Neuronal stem cell (in vitro differentiated cells): ENCODE data around the gene SPCS1.
"Not testable (repeated sequence)": the region's sequence is repeated elsewhere in the genome, so short reads cannot be mapped to it uniquely, and the experiment has no call there.

Experiments used
- DNase-seq: peaks from one replicate; pipeline ENCODE4 v3.0.0-alpha.2; 2013; ENCODE audit warnings: low spot score
- H2AFZ ChIP-seq: one replicate; pipeline ENCODE4 v1.6.1; 2013; ENCODE audit warnings: mild to moderate bottlenecking, low read length, inconsistent platforms
- H2AK5ac ChIP-seq: 2 replicates; pipeline ENCODE4 v1.6.1; 2013; ENCODE audit warnings: low read depth, mild to moderate bottlenecking, inconsistent platforms, low read length, moderate library complexity, mixed read lengths
- H2BK120ac ChIP-seq: 2 replicates; pipeline ENCODE4 v1.6.1; 2013; ENCODE audit warnings: low read depth, mild to moderate bottlenecking, inconsistent platforms, low read length, moderate library complexity, mixed read lengths
- H2BK12ac ChIP-seq: one replicate; pipeline ENCODE4 v1.6.1; 2013; ENCODE audit warnings: low read length, inconsistent platforms
- H2BK15ac ChIP-seq: 2 replicates; pipeline ENCODE4 v1.6.1; 2013; ENCODE audit warnings: mild to moderate bottlenecking, low read length, inconsistent platforms, mixed read lengths
- H2BK5ac ChIP-seq: one replicate; pipeline ENCODE4 v1.6.1; 2013; ENCODE audit warnings: inconsistent platforms, mild to moderate bottlenecking, low read length, moderate library complexity
- H3K14ac ChIP-seq: one replicate; pipeline ENCODE4 v1.6.1; 2013; ENCODE audit warnings: low read length, inconsistent platforms
- H3K18ac ChIP-seq: 2 replicates; pipeline ENCODE4 v1.6.1; 2013; ENCODE audit warnings: low read length, inconsistent platforms
- H3K23ac ChIP-seq: 2 replicates; pipeline ENCODE4 v1.6.1; 2013; ENCODE audit warnings: low read depth, mild to moderate bottlenecking, mixed read lengths, low read length, inconsistent platforms; ENCODE audit not compliant: poor library complexity
- H3K27ac ChIP-seq: replicated peaks from 3 replicates; pipeline ENCODE4 v1.5.1; 2013; ENCODE audit warnings: low read length, inconsistent platforms
- H3K27me3 ChIP-seq, 3 experiments: 2 replicates each; pipeline ENCODE4 v1.6.1; 2013; ENCODE audit warnings: low read length in 3 of 3, mild to moderate bottlenecking in 2 of 3, inconsistent platforms in 1 of 3, low read depth in 1 of 3, mixed read lengths in 1 of 3, moderate library complexity in 1 of 3; ENCODE audit not compliant: control insufficient read depth in 3 of 3, insufficient read depth in 3 of 3
- H3K36me3 ChIP-seq, 2 donors: replicated peaks in 1 of 2; 2 replicates each; pipeline ENCODE4 v1.6.1; 2013; ENCODE audit warnings: low read length in 2 of 2; ENCODE audit not compliant: control insufficient read depth in 2 of 2, insufficient read depth in 2 of 2
- H3K4ac ChIP-seq: 2 replicates; pipeline ENCODE4 v1.6.1; 2013; ENCODE audit warnings: inconsistent platforms, mild to moderate bottlenecking, low read length, moderate library complexity
- H3K4me1 ChIP-seq, 2 donors: 1 replicate in 1 of 2; 2 replicates in 1 of 2; pipeline ENCODE4 v1.6.1; 2013; ENCODE audit warnings: low read length in 2 of 2, low read depth in 1 of 2; ENCODE audit not compliant: control insufficient read depth in 2 of 2, insufficient read depth in 1 of 2
- H3K4me2 ChIP-seq: one replicate; pipeline ENCODE4 v1.6.1; 2013; ENCODE audit warnings: mild to moderate bottlenecking, low read length, inconsistent platforms; ENCODE audit not compliant: insufficient read depth, poor library complexity, severe bottlenecking
- H3K4me3 ChIP-seq, 2 donors: 2 replicates each; pipeline ENCODE4 v1.5.1; 2013; ENCODE audit warnings: low read length in 2 of 2, mild to moderate bottlenecking in 2 of 2, inconsistent platforms in 1 of 2, moderate library complexity in 1 of 2
- H3K79me1 ChIP-seq: one replicate; pipeline ENCODE4 v1.6.1; 2013; ENCODE audit warnings: low read depth, mild to moderate bottlenecking, inconsistent platforms, low read length, moderate library complexity
- H3K9ac ChIP-seq: one replicate; pipeline ENCODE4 v1.6.1; 2013; ENCODE audit warnings: mild to moderate bottlenecking, low read depth, low read length, inconsistent platforms; ENCODE audit not compliant: poor library complexity
- H3K9me3 ChIP-seq, 2 donors: replicated peaks in 1 of 2; 2 replicates each; pipeline versions ENCODE3 to v1.6.1; 2013; ENCODE audit warnings: low read length in 2 of 2, mild to moderate bottlenecking in 2 of 2, inconsistent platforms in 1 of 2, low read depth in 1 of 2, mixed read lengths in 1 of 2, moderate library complexity in 1 of 2; ENCODE audit not compliant: control insufficient read depth in 2 of 2, insufficient read depth in 1 of 2
- H4K8ac ChIP-seq: one replicate; pipeline ENCODE4 v1.6.1; 2013; ENCODE audit warnings: low read depth, mild to moderate bottlenecking, inconsistent platforms, low read length, moderate library complexity
- H4K91ac ChIP-seq: one replicate; pipeline ENCODE4 v1.6.1; 2013; ENCODE audit warnings: low read length, low read depth, mild to moderate bottlenecking, inconsistent platforms; ENCODE audit not compliant: poor library complexity
- WGBS, 2 donors: extraction: QIAGEN DNeasy Blood & Tissue Kit; methylation state at CpG; one replicate each; pipeline ENCODE4 v1.1.7; 2013; ENCODE audit warnings: missing lambda C conversion rate in 2 of 2, mixed read lengths in 1 of 2; ENCODE audit not compliant: insufficient read length in 2 of 2, insufficient replicate concordance in 1 of 2; ENCODE audit errors: extremely low coverage in 2 of 2; 5-methylcytosine and 5-hydroxymethylcytosine counted together

SPCS1 gene

DNA sequence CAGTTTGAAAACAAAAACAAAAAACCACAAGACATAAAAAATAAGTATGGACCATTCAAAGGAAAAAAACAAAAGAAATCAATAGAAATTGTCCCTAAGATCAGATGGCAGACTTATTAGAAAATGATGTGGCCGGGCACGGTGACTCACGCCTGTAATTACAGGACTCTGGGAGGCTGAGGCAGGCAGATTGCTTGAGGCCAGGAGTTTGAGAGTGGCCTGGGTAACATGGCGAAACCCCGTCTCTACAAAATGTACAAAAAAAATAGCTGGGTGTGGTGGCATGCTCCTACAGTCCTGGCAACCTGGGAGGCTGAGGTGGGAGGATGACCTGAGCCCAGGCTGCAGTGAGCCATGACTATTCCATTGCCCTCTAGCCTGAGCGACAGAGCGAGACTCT lies 16.6 kb downstream of the SPCS1 start:
- peaks cover 2 to 56% of the 10 kb centered on the region in 2 donors for H3K36me3 ChIP-seq
- no peak overlapping the region for H3K18ac ChIP-seq
- no peak overlapping the region for H4K91ac ChIP-seq
- no peak overlapping the region for H2BK12ac ChIP-seq
- H2BK5ac ChIP-seq = no peak overlapping the region
- H3K27ac ChIP-seq = no peak overlapping the region
- no peaks in the 10 kb centered on the region for H3K27me3 ChIP-seq
- H3K4me3 ChIP-seq = no peak overlapping the region
- no peak overlapping the region for H2AK5ac ChIP-seq
- no peak overlapping the region for H2BK15ac ChIP-seq
- DNase-seq = no peak
- no peak overlapping the region for H3K4me2 ChIP-seq
- H3K4me1 ChIP-seq = no peaks in the 10 kb centered on the region
- H3K79me1 ChIP-seq = no peaks in the 10 kb centered on the region
- H3K4ac ChIP-seq = no peak overlapping the region
- no peak overlapping the region for H2BK120ac ChIP-seq
- WGBS, 2 donors = no CpG with 5 or more reads among the region's 7 CpGs
- peaks cover 2 to 13% of the 10 kb centered on the region in 2 donors for H3K9me3 ChIP-seq
- no peak overlapping the region for H4K8ac ChIP-seq
- H2AFZ ChIP-seq = no peak overlapping the region
- H3K23ac ChIP-seq = no peak overlapping the region
- no peak overlapping the region for H3K14ac ChIP-seq
- no peak overlapping the region for H3K9ac ChIP-seq

- no peak overlapping the region for H3K18ac ChIP-seq
- H4K91ac ChIP-seq = no peak overlapping the region
- H3K14ac ChIP-seq = no peak overlapping the region
- H2BK120ac ChIP-seq = no peak overlapping the region
- no peak overlapping the region for H2BK5ac ChIP-seq
- H3K27ac ChIP-seq = no peak overlapping the region
- H4K8ac ChIP-seq = no peak overlapping the region
- H3K4me2 ChIP-seq = no peak overlapping the region
- no peak overlapping the region for H3K9ac ChIP-seq
- peaks cover 2 to 23% of the 10 kb centered on the region in 2 donors for H3K9me3 ChIP-seq
- no peak overlapping the region for H2AK5ac ChIP-seq
- no peak overlapping the region for H3K4me3 ChIP-seq
- no peak overlapping the region for H2AFZ ChIP-seq
- no peak overlapping the region for H2BK15ac ChIP-seq
- no peaks in the 10 kb centered on the region for H3K79me1 ChIP-seq
- DNase-seq = no peak
- H3K27me3 ChIP-seq = no peaks in the 10 kb centered on the region
- H3K4ac ChIP-seq = no peak overlapping the region
- no peaks in the 10 kb centered on the region for H3K4me1 ChIP-seq
- peaks cover 2 to 54% of the 10 kb centered on the region in 2 donors for H3K36me3 ChIP-seq
- no peak overlapping the region for H3K23ac ChIP-seq
- no CpG with 5 or more reads among the region's 5 CpGs for WGBS, 2 donors
- H2BK12ac ChIP-seq = no peak overlapping the region
These were observed 18.0 kb downstream of the SPCS1 start for GRCh38 chr3:52723935-52724334.

DNA sequence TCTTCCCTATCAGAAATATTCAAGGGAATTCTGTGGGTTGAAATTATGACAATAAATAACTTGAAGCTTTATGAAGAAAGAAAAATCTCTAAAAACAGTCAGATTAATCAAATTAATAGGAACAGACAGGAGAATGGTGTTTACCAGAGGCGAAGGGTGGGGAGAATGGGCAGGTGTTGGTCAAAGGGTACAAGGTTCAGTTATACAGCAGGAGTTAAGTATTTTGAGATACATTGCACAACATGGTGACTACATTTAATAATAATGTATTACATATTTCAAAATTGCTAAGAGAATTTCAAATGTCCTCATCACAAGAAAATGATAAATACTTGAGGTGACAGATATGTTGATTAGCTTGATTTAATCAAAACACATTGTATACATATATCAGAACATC lies 18.6 kb downstream of the SPCS1 start:
- no peak overlapping the region for H2BK12ac ChIP-seq
- no CpG with 5 or more reads among the region's 1 CpG for WGBS, 2 donors
- no peak overlapping the region for H3K4me2 ChIP-seq

GRCh38 chr3:52728753-52729152 lies 22.8 kb downstream of the SPCS1 start:
- not testable (repeated sequence) for H3K18ac ChIP-seq, H4K91ac ChIP-seq, H3K79me1 ChIP-seq, H3K23ac ChIP-seq, H3K4me2 ChIP-seq, H2AK5ac ChIP-seq, H2AFZ ChIP-seq, H2BK15ac ChIP-seq, DNase-seq, H3K27ac ChIP-seq, H3K14ac ChIP-seq, H3K4ac ChIP-seq, H3K27me3 ChIP-seq, H2BK12ac ChIP-seq, H3K4me1 ChIP-seq, H3K9ac ChIP-seq, H2BK5ac ChIP-seq, H3K4me3 ChIP-seq, H2BK120ac ChIP-seq, H4K8ac ChIP-seq
- Histone ChIP-seq H3K36me3 (peaks cover 14 to 61% of the 10 kb centered on the region in 2 donors), H3K9me3 (peaks cover 4 to 44% of the 10 kb centered on the region in 2 donors)
- no CpG with 5 or more reads among the region's 3 CpGs for WGBS, 2 donors

More for the DNA sequence above, 18.6 kb downstream of the SPCS1 start:
- H3K14ac ChIP-seq = no peak overlapping the region
- no peak overlapping the region for H3K18ac ChIP-seq
- H3K79me1 ChIP-seq = no peaks in the 10 kb centered on the region
- no peak overlapping the region for H2BK120ac ChIP-seq
- H3K9ac ChIP-seq = no peak overlapping the region
- H3K4me3 ChIP-seq = no peak overlapping the region
- no peak for DNase-seq
- H2BK5ac ChIP-seq = no peak overlapping the region
- H2AFZ ChIP-seq = no peak overlapping the region
- no peak overlapping the region for H2AK5ac ChIP-seq
- no peak overlapping the region for H3K23ac ChIP-seq
- peaks cover 2 to 50% of the 10 kb centered on the region in 2 donors for H3K36me3 ChIP-seq
- no peak overlapping the region for H4K8ac ChIP-seq
- peaks cover 2 to 26% of the 10 kb centered on the region in 2 donors for H3K9me3 ChIP-seq
- no peaks in the 10 kb centered on the region for H3K4me1 ChIP-seq
- no peak overlapping the region for H4K91ac ChIP-seq
- no peak overlapping the region for H3K27ac ChIP-seq
- no peaks in the 10 kb centered on the region for H3K27me3 ChIP-seq
- no peak overlapping the region for H2BK15ac ChIP-seq
- H3K4ac ChIP-seq = no peak overlapping the region
